Measurements from ENCODE around the gene PSMD7. TPM values are rescaled to one million over a fixed set of nuclear protein-coding genes. Genes with fewer than 3 reads are reported as not detected.
"Not testable (repeated sequence)": the region's sequence is repeated elsewhere in the genome, so short reads cannot be mapped to it uniquely, and the experiment has no call there.

The PSMD7 gene
- total and polyA plus RNA-seq, 2 of the 13 experiments (the other 11 are each of a cell fraction or from before 2014, with no cell fraction given) = 105 to 224 TPM

DNA sequence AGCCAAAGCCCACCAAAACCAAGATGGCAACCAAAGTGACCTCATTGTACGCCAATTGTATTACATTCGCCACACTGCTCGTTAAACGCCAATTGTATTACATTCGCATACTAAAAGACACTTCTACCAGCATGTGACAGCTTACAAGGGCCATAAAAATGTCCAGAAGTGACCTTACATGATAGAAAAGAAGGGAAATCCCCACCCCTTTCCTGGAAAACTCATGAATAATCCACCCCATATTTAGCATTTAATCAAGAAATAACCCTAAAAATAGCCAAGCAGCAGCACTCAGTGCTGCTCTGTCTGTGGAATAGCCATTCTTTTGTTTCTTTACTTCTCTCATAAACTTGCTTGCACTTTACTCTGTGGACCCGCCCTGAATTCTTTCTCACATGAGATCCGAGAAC, 25.7 kb downstream of the PSMD7 start:
- Histone ChIP-seq H2AFZ (ENCODE audit: low read length) (no peak overlapping the region), H3K36me3 (replicated peaks in 1 of 2; ENCODE audit: control insufficient read depth in 1 of 2, insufficient read depth in 2 of 2, low read length in 2 of 2) (peaks cover 0 to 10% of the 10 kb centered on the region in 2 experiments; a peak in 3 of 5 replicates), H3K79me2 (ENCODE audit: insufficient read depth, low read length) (no peaks in the 10 kb centered on the region), H3K9ac (ENCODE audit: insufficient read depth, low read depth, low read length) (no peak overlapping the region), H3K9me3 (ENCODE audit: low read length) (no peaks in the 10 kb centered on the region), H4K20me1 (ENCODE audit: insufficient read depth, low read length) (no peaks in the 10 kb centered on the region), H3K4me1 (ENCODE audit: insufficient read depth, low read length) (no peaks in the 10 kb centered on the region), H3K4me2 (ENCODE audit: low read depth, low read length) (no peak overlapping the region), H3K27me3 (ENCODE audit: control insufficient read depth in 1 of 2, insufficient read depth in 2 of 2, low read length in 2 of 2) (no peaks in the 10 kb centered on the region), H3K4me3 (replicated peaks in 1 of 3; ENCODE audit: insufficient read depth in 1 of 3, low read depth in 2 of 3, low read length in 3 of 3) (no peak overlapping the region), H3K27ac (ENCODE audit: extremely low read length, insufficient read depth, low read length) (no peak overlapping the region)
- no peak for ATAC-seq
- intact Hi-C loops (cut with micrococcal nuclease; ENCODE audit: unreplicated experiment) = no loop called here
- in situ Hi-C loops (cut with HindIII; ENCODE audit: extremely low pct_ligation_motif_present, low pct_unique_long_range_greater_than_20kb) = no loop called here
- TF ChIP-seq GZF1 (CRISPR knock-in tag; IDR thresholded peaks at IDR 0.05) (no peak), ZBTB38 (CRISPR knock-in tag; IDR thresholded peaks at IDR 0.05) (no peak), ZFP36L2 (CRISPR knock-in tag; IDR thresholded peaks at IDR 0.05) (no peak), ZFP1 (CRISPR knock-in tag; IDR thresholded peaks at IDR 0.05) (no peak), POGZ (CRISPR knock-in tag; IDR thresholded peaks at IDR 0.05) (no peak), NFE2 (CRISPR knock-in tag; IDR thresholded peaks at IDR 0.05) (no peak)
- POLR2A ChIA-PET = no interaction called here
- DNase-seq (ENCODE audit: low spot score) = no peak
- 95% methylated on average over 7 of the region's 7 CpGs for WGBS (ENCODE audit: low lambda C conversion rate)
- CTCF ChIA-PET (ENCODE audit: low intra/inter-chr PET ratio, low total read pairs) = no interaction called here
- FAIRE-seq = no peak
- BruUV-seq (replicated peaks) = no TSS peak

DNA sequence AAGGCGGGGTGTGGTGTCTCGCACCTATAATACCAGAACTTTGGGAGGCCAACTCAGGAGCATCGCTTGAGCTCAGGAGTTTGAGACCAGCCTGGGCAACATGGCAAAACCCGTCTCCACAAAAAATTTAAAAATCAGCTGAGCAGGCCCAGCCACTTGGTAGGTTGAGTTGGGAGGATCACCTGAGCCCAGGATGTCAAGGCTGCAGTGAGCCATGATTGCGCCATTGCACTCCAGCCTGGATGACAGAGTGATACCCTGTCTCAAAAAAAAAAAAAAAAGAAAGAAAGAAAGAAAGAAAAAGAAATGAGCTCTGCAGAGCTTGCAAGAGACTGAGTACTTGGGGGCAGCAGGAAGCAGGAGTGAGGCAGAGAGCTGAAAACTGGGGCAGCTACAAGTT, 28.2 kb downstream of the PSMD7 start:
- H3K36me3 ChIP-seq (replicated peaks in 1 of 2; ENCODE audit: control insufficient read depth in 1 of 2, insufficient read depth in 2 of 2, low read length in 2 of 2) = peaks cover 0 to 17% of the 10 kb centered on the region in 2 experiments; a peak in 3 of 5 replicates
- H2AFZ ChIP-seq (ENCODE audit: low read length); H3K4me3 ChIP-seq (replicated peaks in 1 of 3; ENCODE audit: insufficient read depth in 1 of 3, low read depth in 2 of 3, low read length in 3 of 3); BruUV-seq (replicated peaks); CTCF ChIA-PET (ENCODE audit: low intra/inter-chr PET ratio, low total read pairs); in situ Hi-C loops (cut with HindIII; ENCODE audit: extremely low pct_ligation_motif_present, low pct_unique_long_range_greater_than_20kb); H3K27me3 ChIP-seq (ENCODE audit: control insufficient read depth in 1 of 2, insufficient read depth in 2 of 2, low read length in 2 of 2); H3K27ac ChIP-seq (ENCODE audit: extremely low read length, insufficient read depth, low read length); POLR2A ChIA-PET; H3K4me2 ChIP-seq (ENCODE audit: low read depth, low read length); DNase-seq (ENCODE audit: low spot score); ATAC-seq; H4K20me1 ChIP-seq (ENCODE audit: insufficient read depth, low read length); H3K9me3 ChIP-seq (ENCODE audit: low read length); FAIRE-seq; intact Hi-C loops (cut with micrococcal nuclease; ENCODE audit: unreplicated experiment); H3K4me1 ChIP-seq (ENCODE audit: insufficient read depth, low read length); H3K9ac ChIP-seq (ENCODE audit: insufficient read depth, low read depth, low read length); H3K79me2 ChIP-seq (ENCODE audit: insufficient read depth, low read length): not testable (repeated sequence)
- WGBS (ENCODE audit: low lambda C conversion rate) = 94% methylated on average over 5 of the region's 5 CpGs

Measured in HepG2 (cell line).